Measurements from ENCODE around the gene ANO10. TPM values are rescaled to one million over a fixed set of nuclear protein-coding genes. Genes with fewer than 3 reads are reported as not detected.

The ANO10 gene
- total and polyA plus RNA-seq, 2 donors (not counting 1 experiment from before 2014, with no cell fraction given) = 1.9 to 10.6 TPM

DNA sequence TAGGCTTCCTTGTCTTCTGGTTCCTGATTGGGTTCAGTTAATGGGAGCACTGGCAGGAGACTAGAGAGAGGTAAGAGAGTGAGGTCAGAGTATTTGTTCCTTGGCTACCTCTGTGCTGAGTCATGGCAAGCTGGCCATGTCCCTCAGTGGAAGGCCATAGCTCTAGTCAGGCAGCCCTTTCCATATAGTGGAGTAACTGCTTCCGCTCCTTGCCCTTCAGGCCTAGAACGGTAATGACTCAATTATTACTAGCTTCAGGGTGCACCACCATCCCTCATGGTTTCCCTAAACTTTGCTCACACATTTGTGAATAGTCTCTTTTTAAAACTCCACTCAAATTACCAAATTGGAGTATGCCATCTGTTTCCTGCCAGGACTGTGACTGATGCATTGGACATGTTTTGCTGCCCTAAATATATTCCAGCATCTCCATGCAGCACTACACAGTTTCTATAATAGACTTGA is 10.5 kb upstream of the ANO10 start:
- Mint-ChIP-seq H3K9me3 (ENCODE audit: insufficient read depth) (peaks cover 2% of the 10 kb centered on the region), H3K4me1 (no peaks in the 10 kb centered on the region), H3K4me3 (no peak overlapping the region), H3K27ac (no peak overlapping the region), H3K27me3 (peaks cover 35% of the 10 kb centered on the region)
- no peaks in the 10 kb centered on the region for H3K4me1 ChIP-seq (ENCODE audit: control insufficient read depth in 2 of 2, insufficient read depth in 2 of 2, low read length in 2 of 2)
- no peak overlapping the region for H2AFZ ChIP-seq (ENCODE audit: insufficient read depth, low read depth, low read length, poor library complexity, severe bottlenecking)
- no peak for ATAC-seq (ENCODE audit: low read depth)
- no peak overlapping the region for H3K4me3 ChIP-seq (ENCODE audit: control extremely low read depth in 1 of 5, extremely low read depth in 1 of 5, insufficient read depth in 1 of 5, low read depth in 2 of 5, low read length in 4 of 5)
- H3K9me3 ChIP-seq (ENCODE audit: control extremely low read depth in 1 of 3, control insufficient read depth in 2 of 3, insufficient read depth in 1 of 3, low read length in 2 of 3) = peaks cover 0 to 1% (median 0%) of the 10 kb centered on the region in 3 donors
- H3K27me3 ChIP-seq (replicated peaks in 1 of 4; ENCODE audit: control extremely low read depth in 1 of 4, control insufficient read depth in 3 of 4, insufficient read depth in 4 of 4, low read length in 3 of 4) = peaks cover 0 to 4% (median 2%) of the 10 kb centered on the region in 4 experiments
- H3K4me2 ChIP-seq (replicated peaks; ENCODE audit: low read depth, low read length, poor library complexity, severe bottlenecking) = no peak overlapping the region
- 95% methylated on average over 2 of the region's 2 CpGs for WGBS (ENCODE audit: insufficient coverage)
- TF ChIP-seq EZH2 (IDR thresholded peaks at IDR 0.05; ENCODE audit: borderline replicate concordance, insufficient read depth, low read depth, low read length, poor library complexity, severe bottlenecking) = no peak
- TF ChIP-seq, protein P1, sequence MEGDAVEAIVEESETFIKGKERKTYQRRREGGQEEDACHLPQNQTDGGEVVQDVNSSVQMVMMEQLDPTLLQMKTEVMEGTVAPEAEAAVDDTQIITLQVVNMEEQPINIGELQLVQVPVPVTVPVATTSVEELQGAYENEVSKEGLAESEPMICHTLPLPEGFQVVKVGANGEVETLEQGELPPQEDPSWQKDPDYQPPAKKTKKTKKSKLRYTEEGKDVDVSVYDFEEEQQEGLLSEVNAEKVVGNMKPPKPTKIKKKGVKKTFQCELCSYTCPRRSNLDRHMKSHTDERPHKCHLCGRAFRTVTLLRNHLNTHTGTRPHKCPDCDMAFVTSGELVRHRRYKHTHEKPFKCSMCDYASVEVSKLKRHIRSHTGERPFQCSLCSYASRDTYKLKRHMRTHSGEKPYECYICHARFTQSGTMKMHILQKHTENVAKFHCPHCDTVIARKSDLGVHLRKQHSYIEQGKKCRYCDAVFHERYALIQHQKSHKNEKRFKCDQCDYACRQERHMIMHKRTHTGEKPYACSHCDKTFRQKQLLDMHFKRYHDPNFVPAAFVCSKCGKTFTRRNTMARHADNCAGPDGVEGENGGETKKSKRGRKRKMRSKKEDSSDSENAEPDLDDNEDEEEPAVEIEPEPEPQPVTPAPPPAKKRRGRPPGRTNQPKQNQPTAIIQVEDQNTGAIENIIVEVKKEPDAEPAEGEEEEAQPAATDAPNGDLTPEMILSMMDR (IDR thresholded peaks at IDR 0.05) = no peak
- POLR2A ChIA-PET = no interaction called here
- DNase-seq = no peak
- H3K79me2 ChIP-seq (ENCODE audit: control insufficient read depth, insufficient read depth, low read length) = no peaks in the 10 kb centered on the region
- CTCF ChIA-PET = no interaction called here
- H4K20me1 ChIP-seq (ENCODE audit: control insufficient read depth, insufficient read depth, low read length, poor library complexity, severe bottlenecking) = no peaks in the 10 kb centered on the region
- no peaks in the 10 kb centered on the region for H3K36me3 ChIP-seq (replicated peaks in 1 of 2; ENCODE audit: control extremely low read depth in 1 of 2, control insufficient read depth in 1 of 2, extremely low read depth in 1 of 2, insufficient read depth in 2 of 2, low read length in 1 of 2)
- H3K27ac ChIP-seq (ENCODE audit: low read length in 2 of 2) = no peak overlapping the region
- intact Hi-C loops (cut with micrococcal nuclease) = no loop called here
- H3K9ac ChIP-seq (ENCODE audit: low read length) = no peak overlapping the region

DNA sequence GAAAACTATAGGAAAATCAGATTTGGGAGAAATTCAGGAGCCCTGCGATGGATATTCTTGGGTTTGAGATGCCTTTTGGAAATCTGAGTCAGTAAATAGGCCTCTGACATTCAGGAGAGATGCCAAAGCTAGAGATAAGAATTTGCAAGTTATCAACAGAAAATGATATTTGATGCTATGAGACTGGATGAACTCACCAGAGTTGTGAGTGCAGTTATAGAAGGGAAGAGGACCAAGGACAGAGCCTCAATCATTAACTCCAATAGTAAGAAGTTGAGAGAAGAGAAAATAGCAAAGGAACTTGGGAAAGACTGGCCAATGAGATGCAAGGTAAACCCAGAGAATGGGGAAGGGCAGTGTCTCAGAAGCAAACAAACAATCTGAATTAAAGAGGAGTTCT is 7.9 kb upstream of the ANO10 start:
- Histone ChIP-seq H4K20me1 (ENCODE audit: control insufficient read depth, insufficient read depth, low read length, poor library complexity, severe bottlenecking) (no peaks in the 10 kb centered on the region), H2AFZ (ENCODE audit: insufficient read depth, low read depth, low read length, poor library complexity, severe bottlenecking) (no peak overlapping the region), H3K4me1 (ENCODE audit: control insufficient read depth in 2 of 2, insufficient read depth in 2 of 2, low read length in 2 of 2) (no peaks in the 10 kb centered on the region), H3K79me2 (ENCODE audit: control insufficient read depth, insufficient read depth, low read length) (no peaks in the 10 kb centered on the region), H3K9me3 (ENCODE audit: control extremely low read depth in 1 of 3, control insufficient read depth in 2 of 3, insufficient read depth in 1 of 3, low read length in 2 of 3) (peaks cover 0 to 1% (median 0%) of the 10 kb centered on the region in 3 donors), H3K36me3 (replicated peaks in 1 of 2; ENCODE audit: control extremely low read depth in 1 of 2, control insufficient read depth in 1 of 2, extremely low read depth in 1 of 2, insufficient read depth in 2 of 2, low read length in 1 of 2) (no peaks in the 10 kb centered on the region), H3K4me3 (ENCODE audit: control extremely low read depth in 1 of 5, extremely low read depth in 1 of 5, insufficient read depth in 1 of 5, low read depth in 2 of 5, low read length in 4 of 5) (no peak overlapping the region), H3K9ac (ENCODE audit: low read length) (no peak overlapping the region), H3K4me2 (replicated peaks; ENCODE audit: low read depth, low read length, poor library complexity, severe bottlenecking) (no peak overlapping the region), H3K27me3 (replicated peaks in 1 of 4; ENCODE audit: control extremely low read depth in 1 of 4, control insufficient read depth in 3 of 4, insufficient read depth in 4 of 4, low read length in 3 of 4) (peaks cover 0 to 4% (median 2%) of the 10 kb centered on the region in 4 experiments), H3K27ac (ENCODE audit: low read length in 2 of 2) (no peak overlapping the region)
- ATAC-seq (ENCODE audit: low read depth) = no peak
- no peak for TF ChIP-seq EZH2 (IDR thresholded peaks at IDR 0.05; ENCODE audit: borderline replicate concordance, insufficient read depth, low read depth, low read length, poor library complexity, severe bottlenecking)
- TF ChIP-seq, protein P1 (IDR thresholded peaks at IDR 0.05) = no peak
- ChIA-PET POLR2A (no interaction called here), CTCF (no interaction called here)
- H3K27ac Mint-ChIP-seq = no peak overlapping the region
- H3K4me3 Mint-ChIP-seq = no peak overlapping the region
- no peaks in the 10 kb centered on the region for H3K4me1 Mint-ChIP-seq
- H3K9me3 Mint-ChIP-seq (ENCODE audit: insufficient read depth) = peaks cover 2% of the 10 kb centered on the region
- intact Hi-C loops (cut with micrococcal nuclease) = loop anchor here (10.0 kb wide), 1 partner anchor 525 kb away; the partner anchor contains the start of gene POMGNT2
- DNase-seq = no peak
- WGBS (ENCODE audit: insufficient coverage) = 100% methylated on average over 1 of the region's 1 CpG
- peaks cover 37% of the 10 kb centered on the region for H3K27me3 Mint-ChIP-seq

Data from B cell (primary cell).